ENCODE data around the gene SPSB2. TPM values are rescaled to one million over a fixed set of nuclear protein-coding genes. Genes with fewer than 3 reads are reported as not detected.
A peak's percentile ranks its signal among the peaks of the same experiment; 100 is the strongest.

SPSB2 gene
- total RNA-seq, 4 donors from 2014 or later = 16.3 to 35.0 (median 25.6) TPM

DNA sequence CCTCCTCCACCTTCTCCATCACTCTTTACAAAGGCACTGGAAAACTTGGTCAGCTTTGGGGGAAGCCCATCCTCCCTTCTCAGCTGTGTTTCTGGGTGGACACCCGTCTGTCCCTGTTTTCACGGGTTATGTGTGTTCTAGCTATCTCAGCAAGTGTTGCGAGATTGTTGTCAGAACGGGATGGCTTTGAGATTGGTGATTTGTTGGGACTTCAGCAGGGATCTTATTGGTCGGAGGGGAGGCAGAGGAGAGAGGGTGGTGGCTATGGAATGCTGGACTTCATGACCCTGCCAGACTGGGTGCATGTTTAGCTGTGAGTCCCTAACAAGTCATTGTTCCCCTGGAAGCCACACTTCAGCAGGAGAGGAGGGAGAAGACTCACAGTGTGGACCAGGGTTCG, 19.1 kb downstream of the SPSB2 start:
- WGBS, 2 donors = 83 to 85% methylated on average over 6 of the region's 6 CpGs
- Histone ChIP-seq H3K4me3 (replicated peaks in 1 of 3) (no peak overlapping the region), H3K27ac (no peak overlapping the region), H3K36me3 (peaks cover 33 to 36% of the 10 kb centered on the region in 2 donors), H3K9me3 (no peaks in the 10 kb centered on the region), H3K4me1 (peaks cover 10 to 12% of the 10 kb centered on the region in 2 donors), H3K27me3 (no peaks in the 10 kb centered on the region)
- DNase-seq = no peak
- intact Hi-C loops (cut with DNase I) = no loop called here
- no peak for TF ChIP-seq POLR2A (IDR thresholded peaks at IDR 0.05)
- TF ChIP-seq, protein P1, sequence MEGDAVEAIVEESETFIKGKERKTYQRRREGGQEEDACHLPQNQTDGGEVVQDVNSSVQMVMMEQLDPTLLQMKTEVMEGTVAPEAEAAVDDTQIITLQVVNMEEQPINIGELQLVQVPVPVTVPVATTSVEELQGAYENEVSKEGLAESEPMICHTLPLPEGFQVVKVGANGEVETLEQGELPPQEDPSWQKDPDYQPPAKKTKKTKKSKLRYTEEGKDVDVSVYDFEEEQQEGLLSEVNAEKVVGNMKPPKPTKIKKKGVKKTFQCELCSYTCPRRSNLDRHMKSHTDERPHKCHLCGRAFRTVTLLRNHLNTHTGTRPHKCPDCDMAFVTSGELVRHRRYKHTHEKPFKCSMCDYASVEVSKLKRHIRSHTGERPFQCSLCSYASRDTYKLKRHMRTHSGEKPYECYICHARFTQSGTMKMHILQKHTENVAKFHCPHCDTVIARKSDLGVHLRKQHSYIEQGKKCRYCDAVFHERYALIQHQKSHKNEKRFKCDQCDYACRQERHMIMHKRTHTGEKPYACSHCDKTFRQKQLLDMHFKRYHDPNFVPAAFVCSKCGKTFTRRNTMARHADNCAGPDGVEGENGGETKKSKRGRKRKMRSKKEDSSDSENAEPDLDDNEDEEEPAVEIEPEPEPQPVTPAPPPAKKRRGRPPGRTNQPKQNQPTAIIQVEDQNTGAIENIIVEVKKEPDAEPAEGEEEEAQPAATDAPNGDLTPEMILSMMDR (IDR thresholded peaks at IDR 0.05) = no peak

DNA sequence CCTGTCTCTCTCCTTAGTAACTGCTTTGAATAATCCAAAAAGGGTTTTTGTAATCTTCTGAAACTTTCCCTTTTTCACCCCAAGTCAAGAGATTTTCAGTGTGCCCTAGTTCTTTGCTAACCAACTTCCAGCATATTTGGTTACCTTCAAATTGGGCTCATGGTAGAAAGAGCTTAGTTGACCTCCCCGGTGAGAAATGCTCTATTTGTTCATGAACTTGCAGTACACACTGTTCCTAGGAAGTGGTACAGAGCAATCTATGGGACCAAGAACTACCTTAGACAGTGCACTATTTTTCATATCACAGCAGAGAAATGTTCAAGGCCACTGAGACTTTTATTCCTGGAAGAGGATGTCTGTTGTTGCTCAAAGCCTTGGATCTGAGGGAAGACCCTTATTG, 19.5 kb downstream of the SPSB2 start:
- Histone ChIP-seq H3K9me3 (no peaks in the 10 kb centered on the region), H3K4me1 (peaks cover 10 to 12% of the 10 kb centered on the region in 2 donors), H3K27me3 (no peaks in the 10 kb centered on the region), H3K27ac (no peak overlapping the region), H3K36me3 (peaks cover 29 to 31% of the 10 kb centered on the region in 2 donors), H3K4me3 (replicated peaks in 1 of 3) (no peak overlapping the region)
- 76 to 79% methylated on average over 1 of the region's 1 CpG for WGBS, 2 donors
- DNase-seq = no peak
- TF ChIP-seq POLR2A (IDR thresholded peaks at IDR 0.05) = no peak
- TF ChIP-seq, protein P1 (IDR thresholded peaks at IDR 0.05) = no peak
- intact Hi-C loops (cut with DNase I) = no loop called here

DNA sequence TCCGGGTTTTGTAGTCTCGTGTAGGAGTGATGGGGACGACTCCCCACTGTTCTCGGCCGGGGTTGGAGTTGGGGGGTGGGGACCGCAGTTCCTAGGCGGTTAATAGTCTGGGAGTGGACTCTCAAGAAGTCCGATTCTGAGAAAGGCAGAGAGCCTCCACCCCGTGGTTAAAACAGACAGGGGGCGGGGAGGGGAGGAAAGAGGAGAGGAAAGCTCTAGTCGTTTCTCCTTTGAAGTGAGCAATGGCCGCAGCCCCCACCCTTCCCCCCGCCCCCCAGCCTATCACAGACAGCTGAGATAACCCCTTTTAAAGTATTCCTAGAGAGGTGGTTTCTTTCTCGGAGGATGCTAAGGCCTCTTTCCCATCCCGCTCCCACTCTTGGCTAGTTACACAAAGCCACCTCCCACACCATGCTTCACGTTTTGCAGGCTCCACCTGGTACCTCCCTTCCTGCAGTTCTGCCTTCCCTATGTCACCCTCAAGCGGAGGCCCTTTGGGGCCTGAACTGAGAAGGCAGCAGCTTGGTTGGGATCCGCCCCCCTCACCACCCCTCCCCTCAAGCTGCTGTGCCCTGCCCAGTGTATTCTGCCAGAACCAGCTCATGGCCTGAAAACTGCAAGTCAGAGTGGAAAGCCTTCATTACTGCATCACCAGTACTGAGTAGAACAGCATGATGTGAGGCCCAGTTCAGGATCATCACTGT, 20.3 kb downstream of the SPSB2 start:
- H3K4me1 ChIP-seq = peaks cover 10 to 12% of the 10 kb centered on the region in 2 donors
- 3% methylated on average over 14 to 18 of the region's 18 CpGs for WGBS, 2 donors
- H3K27me3 ChIP-seq = no peaks in the 10 kb centered on the region
- H3K27ac ChIP-seq = peak overlapping the region in 1 of 3 donors; percentile 96
- peaks cover 21 to 23% of the 10 kb centered on the region in 2 donors for H3K36me3 ChIP-seq
- H3K9me3 ChIP-seq = no peaks in the 10 kb centered on the region
- TF ChIP-seq, protein P1 (IDR thresholded peaks at IDR 0.05) = no peak
- TF ChIP-seq POLR2A (IDR thresholded peaks at IDR 0.05) = no peak
- intact Hi-C loops (cut with DNase I) = no loop called here
- peak overlapping the region in 2 of 3 donors; percentile 45 to 55 for H3K4me3 ChIP-seq (replicated peaks in 1 of 3)
- peak in 1 of 2 donors; percentile 33 for DNase-seq

DNA sequence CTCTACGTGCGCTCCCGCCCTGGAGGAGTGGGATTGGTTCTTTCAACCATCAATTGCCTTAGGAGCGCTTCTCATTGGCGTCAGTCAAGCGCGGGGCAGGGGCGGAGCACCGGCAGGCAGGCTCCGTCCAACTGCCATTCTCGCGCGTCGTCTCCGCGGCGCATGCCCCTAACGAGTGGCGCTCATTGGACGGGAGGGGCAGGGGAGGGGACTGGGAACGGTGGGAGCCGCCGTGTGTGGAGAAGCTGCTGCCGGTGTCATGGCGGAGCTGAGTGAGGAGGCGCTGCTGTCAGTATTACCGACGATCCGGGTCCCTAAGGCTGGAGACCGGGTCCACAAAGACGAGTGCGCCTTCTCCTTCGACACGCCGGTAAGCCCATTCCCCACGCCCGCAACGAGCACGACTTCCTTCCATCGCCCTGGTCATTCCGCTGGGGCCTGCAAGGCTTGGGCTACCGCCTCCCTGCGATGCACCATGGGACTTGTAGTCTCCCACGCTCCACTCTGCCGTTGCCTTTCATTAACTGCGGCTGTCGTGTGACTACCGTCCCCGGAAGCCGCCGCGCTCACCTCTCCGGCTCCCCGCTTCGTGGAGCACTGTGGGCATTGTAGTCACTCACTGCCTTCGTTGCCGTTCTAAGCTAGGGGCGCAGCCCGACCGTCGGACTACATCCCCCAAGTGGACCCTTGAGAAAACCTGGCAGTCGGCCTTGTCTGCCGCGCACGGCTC, 21.0 kb downstream of the SPSB2 start, which contains the start of gene USP5:
Gene USP5, plus strand, starts transcription at position 230 of the 730 bp plus-strand sequence. Its CDS starts 30 bp downstream, at position 260.
- no peaks in the 10 kb centered on the region for H3K27me3 ChIP-seq
- H3K27ac ChIP-seq = peak within 1 kb of the TSS; percentile 76 to 96 (median 90)
- H3K4me3 ChIP-seq (replicated peaks in 1 of 3) = peak within 1 kb of the TSS; percentile 9 to 55 (median 45)
- H3K9me3 ChIP-seq = no peaks in the 10 kb centered on the region
- peaks cover 15 to 16% of the 10 kb centered on the region in 2 donors for H3K36me3 ChIP-seq
- TF ChIP-seq, protein P1 (IDR thresholded peaks at IDR 0.05) = no peak
- TF ChIP-seq POLR2A (IDR thresholded peaks at IDR 0.05) = peak in 1 of 2 donors; percentile 55
- DNase-seq = peak; percentile 100
- intact Hi-C loops (cut with DNase I) = no loop called here
- WGBS, 2 donors = 0% methylated on average over 11 to 12 of the region's 65 CpGs
- peaks cover 10 to 12% of the 10 kb centered on the region in 2 donors for H3K4me1 ChIP-seq
